ENCODE measurements around the gene TRAF3IP1.

DNA sequence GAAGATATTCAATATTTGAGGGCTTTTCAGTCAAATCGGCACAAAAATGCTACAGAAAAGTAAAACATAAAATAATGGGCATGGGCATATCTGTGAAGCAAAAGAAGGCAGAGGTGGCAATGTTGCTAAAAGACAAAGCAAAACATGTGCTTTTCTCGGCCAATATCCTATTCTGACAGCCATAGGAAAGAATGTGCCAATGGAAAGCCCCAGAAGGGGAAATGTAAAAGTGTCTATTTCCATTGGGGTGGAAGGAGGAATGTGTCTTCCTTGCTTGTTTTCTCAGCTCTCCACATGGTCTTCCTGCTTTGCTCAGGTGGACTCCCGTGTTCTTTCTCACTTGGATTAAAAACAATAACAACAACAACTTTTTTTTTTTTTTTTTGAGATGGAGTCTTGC is 18.2 kb upstream of the TRAF3IP1 start:
- TF ChIP-seq TAF1 (IDR thresholded peaks at IDR 0.05; ENCODE audit: borderline replicate concordance, insufficient read depth, low read length): no peak
- no peak for TF ChIP-seq POLR2AphosphoS5 (IDR thresholded peaks at IDR 0.05; ENCODE audit: low read depth, low read length)
- no peak for TF ChIP-seq SIN3A (IDR thresholded peaks at IDR 0.05; ENCODE audit: borderline replicate concordance, insufficient read depth, low read length)

Measured in PFSK-1 (cell line).